ENCODE results near the gene GRIN3B. TPM values are rescaled to one million over a fixed set of nuclear protein-coding genes. Genes with fewer than 3 reads are reported as not detected.
A peak's percentile ranks its signal among the peaks of the same experiment; 100 is the strongest.

GRIN3B gene
- total RNA-seq, 1 donor from 2014 or later: 3.0 TPM

- Histone ChIP-seq H3K9me3 (no peaks in the 10 kb centered on the region), H3K4me3 (no peak overlapping the region), H3K4me1 (peaks cover 17% of the 10 kb centered on the region), H3K27me3 (ENCODE audit: low read depth) (no peaks in the 10 kb centered on the region), H3K36me3 (peaks cover 43% of the 10 kb centered on the region), H3K27ac (no peak overlapping the region)
- no peak for ATAC-seq
- DNase-seq: no peak
- intact Hi-C loops (cut with DNase I): loop anchor here (10.0 kb wide), 1 partner anchor 213 kb away; no protein-coding TSS in a partner anchor
- TF ChIP-seq CTCF (IDR thresholded peaks at IDR 0.05): no peak
Observed at GRCh38 chr19:988081-988480, 12.1 kb upstream of the GRIN3B start.

DNA sequence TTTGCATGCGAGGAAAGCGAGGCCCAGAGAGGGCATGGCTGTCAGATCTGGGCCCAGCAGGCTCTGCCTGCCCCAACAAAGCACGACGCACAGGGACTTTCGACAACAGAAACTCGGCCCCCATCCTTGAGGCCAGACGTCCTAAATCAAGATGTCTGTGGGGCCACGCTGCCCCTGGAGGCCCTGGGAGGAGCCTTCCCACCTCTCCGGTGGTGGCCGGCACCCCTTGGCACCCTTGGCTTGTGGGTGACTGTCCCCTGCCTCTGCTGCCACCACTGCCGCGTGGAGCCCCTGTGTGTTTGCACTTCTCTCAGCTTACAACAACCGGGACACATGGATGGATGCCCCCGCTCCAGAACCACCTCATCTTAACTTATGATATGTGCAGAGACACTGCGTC is 11.7 kb upstream of the GRIN3B start:
- H3K27ac ChIP-seq: no peak overlapping the region
- intact Hi-C loops (cut with DNase I): loop anchor here (10.0 kb wide), 1 partner anchor 214 kb away; no protein-coding TSS in a partner anchor
- no peak for ATAC-seq
- peaks cover 46% of the 10 kb centered on the region for H3K36me3 ChIP-seq
- H3K9me3 ChIP-seq: no peaks in the 10 kb centered on the region
- no peaks in the 10 kb centered on the region for H3K27me3 ChIP-seq (ENCODE audit: low read depth)
- peaks cover 12% of the 10 kb centered on the region for H3K4me1 ChIP-seq
- TF ChIP-seq CTCF (IDR thresholded peaks at IDR 0.05): no peak
- H3K4me3 ChIP-seq: no peak overlapping the region
- peak; percentile 39 for DNase-seq

- DNase-seq: no peak
- no peaks in the 10 kb centered on the region for H3K27me3 ChIP-seq (ENCODE audit: low read depth)
- peaks cover 51% of the 10 kb centered on the region for H3K36me3 ChIP-seq
- intact Hi-C loops (cut with DNase I): loop anchor here (10.0 kb wide), 1 partner anchor 215 kb away; no protein-coding TSS in a partner anchor
- ATAC-seq: no peak
- H3K9me3 ChIP-seq: no peaks in the 10 kb centered on the region
- H3K4me1 ChIP-seq: peaks cover 7% of the 10 kb centered on the region
- H3K27ac ChIP-seq: no peak overlapping the region
- no peak for TF ChIP-seq CTCF (IDR thresholded peaks at IDR 0.05)
- H3K4me3 ChIP-seq: no peak overlapping the region
Observed at GRCh38 chr19:989381-990081, 10.7 kb upstream of the GRIN3B start.

GRCh38 chr19:990119-990571 is 10.1 kb upstream of the GRIN3B start:
- H3K9me3 ChIP-seq: no peaks in the 10 kb centered on the region
- peaks cover 51% of the 10 kb centered on the region for H3K36me3 ChIP-seq
- intact Hi-C loops (cut with DNase I): no loop called here
- no peak overlapping the region for H3K27ac ChIP-seq
- ATAC-seq: no peak
- no peak overlapping the region for H3K4me3 ChIP-seq
- TF ChIP-seq CTCF (IDR thresholded peaks at IDR 0.05): no peak
- peaks cover 5% of the 10 kb centered on the region for H3K27me3 ChIP-seq (ENCODE audit: low read depth)
- H3K4me1 ChIP-seq: peaks cover 2% of the 10 kb centered on the region
- DNase-seq: no peak

GRCh38 chr19:990746-991145 is 9.5 kb upstream of the GRIN3B start:
- TF ChIP-seq CTCF (IDR thresholded peaks at IDR 0.05): no peak
- no peaks in the 10 kb centered on the region for H3K9me3 ChIP-seq
- no peak overlapping the region for H3K4me3 ChIP-seq
- H3K4me1 ChIP-seq: peaks cover 4% of the 10 kb centered on the region
- intact Hi-C loops (cut with DNase I): no loop called here
- H3K27me3 ChIP-seq (ENCODE audit: low read depth): peaks cover 11% of the 10 kb centered on the region
- H3K36me3 ChIP-seq: peaks cover 51% of the 10 kb centered on the region
- DNase-seq: no peak
- no peak for ATAC-seq
- H3K27ac ChIP-seq: no peak overlapping the region

Data from lower lobe of right lung (tissue), 2 donors.